Prostate gland (tissue), 2 donors: ENCODE measurements around the gene EQTN. TPM values are rescaled to one million over a fixed set of nuclear protein-coding genes. Genes with fewer than 3 reads are reported as not detected.

Experiments used
- DNase-seq: peaks from one replicate; pipeline ENCODE4 v3.0.0-alpha.2; 2019; ENCODE audit warnings: low spot score
- H3K27ac ChIP-seq, 2 donors: fragments of 200-600 bp; sonication (generic); 2 replicates each; pipeline ENCODE4 v1.5.1; 2017 to 2019
- H3K27me3 ChIP-seq: fragments of 200-600 bp; sonication (generic); replicated peaks from 2 replicates; pipeline ENCODE4 v1.5.1; 2019; ENCODE audit not compliant: insufficient read depth
- H3K36me3 ChIP-seq, 2 donors: fragments of 200-600 bp; sonication (generic); 1 replicate in 1 of 2; 2 replicates in 1 of 2; pipeline versions ENCODE4 v1.5.1 to v1.8.1; 2017 to 2019
- H3K4me1 ChIP-seq: fragments of 200-600 bp; sonication (generic); replicated peaks from 2 replicates; pipeline ENCODE4 v1.5.1; 2019
- H3K4me3 ChIP-seq, 2 donors: fragments of 200-600 bp; sonication (generic); 2 replicates each; pipeline ENCODE4 v1.5.1; 2017 to 2019
- H3K9me3 ChIP-seq: fragments of 200-600 bp; sonication (generic); 2 replicates; pipeline ENCODE4 v1.5.1; 2017
- CTCF ChIP-seq, 4 experiments: fragments of 200-600 bp in 2 of 4; fragments of 450-650 bp in 2 of 4; sonication (generic) in 2 of 4; IDR thresholded peaks; 1 replicate in 3 of 4; 2 replicates in 1 of 4; pipeline ENCODE4 v1.5.1; 2016 to 2019; ENCODE audit warnings: antibody characterized with exemption in 4 of 4, mild to moderate bottlenecking in 2 of 4, moderate library complexity in 2 of 4
- POLR2A ChIP-seq: fragments of 450-650 bp; IDR thresholded peaks from one replicate; pipeline ENCODE4 v1.6.1; 2016; ENCODE audit warnings: antibody characterized with exemption, mild to moderate bottlenecking
- POLR2AphosphoS5 ChIP-seq: sonication (generic); formaldehyde crosslinking; IDR thresholded peaks from one replicate; pipeline ENCODE4 v1.6.1; 2017; ENCODE audit warnings: antibody characterized with exemption
- WGBS: methylation state at CpG from one replicate; pipeline ENCODE4 v1.1.5; 2018; 5-methylcytosine and 5-hydroxymethylcytosine counted together
- intact Hi-C: fragments of 100-400 bp; cut with DNase I; formaldehyde crosslinking; loops from one replicate; pipeline ENCODE4 v1.14.2; 2022
- total RNA-seq, 2 donors: library from RNA; depleted of rRNA; stranded (reverse); fragments of >200 nt; gene quantifications; one replicate each; pipeline ENCODE4 v1.1.0, GENCODE V29; 2016

The EQTN gene
- total RNA-seq, 2 donors from 2014 or later = 3.0 TPM; not detected in 1

- no peaks in the 10 kb centered on the region for H3K36me3 ChIP-seq
- no peak overlapping the region for H3K27ac ChIP-seq
- DNase-seq = no peak
- intact Hi-C loops = loop anchor here (5.0 kb wide), 2 partner anchors 246 to 386 kb away; partner anchors contain the start of gene CAAP1
- no peaks in the 10 kb centered on the region for H3K4me1 ChIP-seq
- 100% methylated on average over 1 of the region's 1 CpG for WGBS
- no peaks in the 10 kb centered on the region for H3K27me3 ChIP-seq
- H3K9me3 ChIP-seq = no peaks in the 10 kb centered on the region
- H3K4me3 ChIP-seq = no peak overlapping the region
- TF ChIP-seq POLR2A (no peak), POLR2AphosphoS5 (no peak), CTCF (IDR thresholded peaks at IDR 0.05) (no peak)
Measured at GRCh38 chr9:27278374-27278773, 18.6 kb downstream of the EQTN start.

- DNase-seq = peak; percentile 26
- intact Hi-C loops = loop anchor here (5.0 kb wide), 2 partner anchors 244 to 384 kb away; partner anchors contain the start of gene CAAP1
- no peak overlapping the region for H3K4me3 ChIP-seq
- no peaks in the 10 kb centered on the region for H3K27me3 ChIP-seq
- H3K27ac ChIP-seq = no peak overlapping the region
- no peaks in the 10 kb centered on the region for H3K4me1 ChIP-seq
- H3K36me3 ChIP-seq = no peaks in the 10 kb centered on the region
- TF ChIP-seq POLR2A = no peak
- peak; percentile 69 to 88 (median 74) for TF ChIP-seq CTCF (IDR thresholded peaks at IDR 0.05)
- no peaks in the 10 kb centered on the region for H3K9me3 ChIP-seq
- 38% methylated on average over 12 of the region's 12 CpGs for WGBS
Measured at GRCh38 chr9:27276193-27277030, 20.5 kb downstream of the EQTN start.

- H3K9me3 ChIP-seq = no peaks in the 10 kb centered on the region
- no peak overlapping the region for H3K4me3 ChIP-seq
- DNase-seq = no peak
- H3K4me1 ChIP-seq = no peaks in the 10 kb centered on the region
- no peaks in the 10 kb centered on the region for H3K36me3 ChIP-seq
- TF ChIP-seq POLR2A = no peak
- TF ChIP-seq POLR2AphosphoS5 = no peak
- no peak for TF ChIP-seq CTCF (IDR thresholded peaks at IDR 0.05)
- no peak overlapping the region for H3K27ac ChIP-seq
- intact Hi-C loops = no loop called here
- no peaks in the 10 kb centered on the region for H3K27me3 ChIP-seq
- WGBS = 81% methylated on average over 1 of the region's 1 CpG
Measured at GRCh38 chr9:27273186-27273585, 23.8 kb downstream of the EQTN start.

- intact Hi-C loops = no loop called here
- WGBS = 90% methylated on average over 2 of the region's 2 CpGs
Measured at GRCh38 chr9:27272103-27272502, 24.8 kb downstream of the EQTN start.

More at GRCh38 chr9:27272103-27272502, 24.8 kb downstream of the EQTN start:
- DNase-seq = no peak
- no peak overlapping the region for H3K27ac ChIP-seq
- H3K4me3 ChIP-seq = no peak overlapping the region
- H3K4me1 ChIP-seq = no peaks in the 10 kb centered on the region
- TF ChIP-seq POLR2AphosphoS5 (no peak), CTCF (IDR thresholded peaks at IDR 0.05) (no peak), POLR2A (no peak)
- H3K27me3 ChIP-seq = no peaks in the 10 kb centered on the region
- H3K36me3 ChIP-seq = no peaks in the 10 kb centered on the region
- H3K9me3 ChIP-seq = no peaks in the 10 kb centered on the region
